Measurements from ENCODE around the gene TMEM62.
"Not testable (repeated sequence)": the region's sequence is repeated elsewhere in the genome, so short reads cannot be mapped to it uniquely, and the experiment has no call there.

The TMEM62 gene

GRCh38 chr15:43183270-43183669 lies 49.9 kb downstream of the TMEM62 start:
- no peak for DNase-seq (ENCODE audit: low spot score)

- no peak for DNase-seq (ENCODE audit: low spot score)
Measured at GRCh38 chr15:43184407-43185124, 51.2 kb downstream of the TMEM62 start.

DNA sequence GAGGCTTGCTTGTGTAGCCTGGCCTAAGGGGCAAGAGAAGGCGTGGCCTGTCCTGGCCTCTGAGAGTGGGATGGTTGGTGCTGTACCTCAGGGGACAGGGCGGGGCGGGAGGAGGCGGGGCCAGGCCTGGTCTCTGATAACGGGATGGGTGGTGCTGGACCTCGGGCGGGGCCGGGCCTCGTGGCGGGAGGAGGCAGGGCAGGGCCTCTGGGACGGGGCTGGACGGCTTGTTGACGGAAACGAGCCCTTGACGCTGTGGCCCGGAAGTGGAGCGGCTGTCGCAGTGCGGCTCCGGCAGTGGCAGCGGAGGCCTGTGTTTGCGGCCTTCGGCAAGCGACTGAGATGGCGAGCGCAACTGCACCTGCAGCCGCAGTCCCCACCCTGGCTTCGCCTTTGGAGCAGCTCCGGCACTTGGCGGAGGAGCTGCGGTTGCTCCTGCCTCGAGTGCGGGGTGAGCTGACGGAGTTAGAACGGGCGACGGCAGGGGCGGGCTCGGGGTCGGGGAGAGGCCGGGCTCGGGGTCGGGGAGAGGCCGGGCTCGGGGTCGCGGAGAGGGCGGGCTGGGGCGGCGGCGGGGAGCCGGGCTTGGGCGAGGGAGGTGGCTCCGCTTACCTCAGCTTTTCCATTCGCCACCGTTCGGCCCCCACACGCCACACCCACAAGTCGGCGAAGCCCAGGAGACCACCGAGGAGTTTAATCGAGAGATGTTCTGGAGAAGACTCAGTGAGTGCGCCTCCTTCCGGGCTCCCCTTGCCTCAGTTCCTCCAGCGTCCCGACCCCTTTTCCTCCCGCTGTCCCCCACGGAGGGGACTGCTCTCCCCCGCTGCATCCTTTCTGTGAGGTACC lies 52.0 kb downstream of the TMEM62 start, which contains the start of gene CCNDBP1:
CCNDBP1 (plus strand) TSS at position 247 of the 846 bp plus-strand sequence; CDS start at position 343, 96 bp downstream.
- DNase-seq (ENCODE audit: low spot score) = peak; percentile 97

GRCh38 chr15:43186003-43186353 lies 52.6 kb downstream of the TMEM62 start:
- DNase-seq (ENCODE audit: low spot score) = no peak

DNA sequence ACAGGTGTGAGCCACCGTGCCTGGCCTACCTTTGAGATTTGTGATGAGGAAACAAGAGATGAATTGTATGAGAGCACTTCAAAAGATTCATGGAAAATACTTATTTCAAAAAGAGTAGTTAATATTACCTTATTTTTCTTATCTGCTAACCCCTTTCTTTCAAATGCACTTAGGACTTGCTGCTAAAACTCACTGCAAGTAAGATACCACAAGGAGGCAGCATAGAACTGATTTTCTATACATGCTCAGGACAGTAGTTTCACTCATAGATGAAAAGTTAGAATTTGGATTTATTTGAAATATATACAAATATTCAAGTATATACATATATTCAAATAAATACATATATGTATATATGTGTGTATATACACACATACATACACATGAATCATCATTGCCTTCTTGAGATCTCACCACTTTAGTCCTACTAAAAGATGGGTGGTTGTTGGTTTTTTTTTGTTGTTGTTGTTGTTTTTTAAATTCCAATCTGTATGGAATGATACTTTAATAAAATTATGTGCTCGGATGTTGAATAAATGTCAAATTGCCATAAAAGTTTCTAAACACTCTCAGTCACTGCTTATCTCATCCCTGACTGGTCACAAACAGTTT lies 54.3 kb downstream of the TMEM62 start:
- DNase-seq (ENCODE audit: low spot score) = peak; percentile 67

DNA sequence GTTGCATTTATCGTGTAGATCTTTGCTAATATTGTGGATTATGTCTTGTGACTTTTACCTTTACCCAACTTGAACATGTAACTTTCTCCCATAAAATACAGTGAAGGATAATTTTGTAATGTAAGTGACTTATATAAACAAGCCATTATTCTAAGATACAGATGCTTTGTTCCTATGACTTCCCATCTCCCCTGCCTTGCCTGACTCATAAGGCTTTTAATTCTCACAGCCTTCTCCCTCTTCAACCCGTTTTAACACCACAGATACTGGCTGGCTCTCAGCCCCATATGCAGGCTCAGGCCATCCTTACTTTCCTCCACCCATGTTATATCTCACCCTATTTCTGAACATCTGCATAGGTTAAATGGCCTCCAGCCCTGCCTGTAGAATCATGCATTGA lies 55.9 kb downstream of the TMEM62 start:
- DNase-seq (ENCODE audit: low spot score) = no peak

DNA sequence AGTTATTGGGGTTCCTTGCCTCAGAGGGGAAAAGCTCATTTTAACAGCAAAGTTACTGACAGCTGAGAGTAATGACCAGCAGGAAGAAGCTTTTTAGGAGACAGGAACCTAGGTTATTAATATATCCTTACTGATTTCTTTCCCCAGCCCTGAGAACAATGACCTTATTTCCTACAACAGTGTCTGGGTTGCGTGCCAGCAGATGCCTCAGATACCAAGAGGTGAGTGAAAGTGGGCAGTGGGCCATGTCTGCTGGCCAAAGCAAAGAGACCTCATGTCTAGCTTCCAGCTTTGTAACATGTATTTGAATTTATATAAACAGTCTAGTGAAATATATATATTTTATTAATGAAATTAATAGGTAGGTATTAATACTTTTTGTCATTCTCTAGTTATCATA lies 56.8 kb downstream of the TMEM62 start:
- DNase-seq (ENCODE audit: low spot score) = no peak

DNA sequence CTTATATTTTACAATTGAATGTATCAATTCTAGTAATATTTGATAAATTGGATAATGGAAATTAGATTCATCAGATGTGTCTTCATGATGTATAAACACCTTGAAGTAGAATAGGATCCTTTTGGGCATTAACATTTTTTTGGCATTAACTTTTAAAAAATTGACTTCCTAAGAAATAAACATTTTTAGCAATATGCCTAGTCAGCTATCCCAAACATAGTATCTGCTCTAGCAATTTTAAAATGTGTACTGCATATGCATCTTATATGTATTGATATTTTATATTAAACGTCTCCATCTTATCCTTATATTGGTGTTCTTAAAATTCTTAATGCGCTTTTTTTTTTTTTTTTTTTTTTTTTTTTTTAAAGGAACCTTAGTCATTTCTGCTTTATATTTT lies 60.3 kb downstream of the TMEM62 start:
- no peak for DNase-seq (ENCODE audit: low spot score)

DNA sequence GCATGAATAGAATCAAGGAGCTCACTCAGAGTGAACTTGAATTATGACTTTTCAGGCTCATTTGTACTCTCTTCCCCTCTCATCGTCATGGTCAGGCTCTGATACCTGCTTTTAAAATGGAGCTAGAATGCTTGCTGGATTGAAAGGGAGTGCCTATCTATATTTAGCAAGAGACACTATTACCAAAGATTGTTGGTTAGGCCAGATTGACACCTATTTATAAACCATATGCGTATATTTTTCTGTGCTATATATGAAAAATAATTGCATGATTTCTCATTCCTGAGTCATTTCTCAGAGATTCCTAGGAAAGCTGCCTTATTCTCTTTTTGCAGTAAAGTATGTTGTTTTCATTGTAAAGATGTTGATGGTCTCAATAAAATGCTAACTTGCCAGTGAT lies 61.4 kb downstream of the TMEM62 start:
- DNase-seq (ENCODE audit: low spot score) = no peak

DNA sequence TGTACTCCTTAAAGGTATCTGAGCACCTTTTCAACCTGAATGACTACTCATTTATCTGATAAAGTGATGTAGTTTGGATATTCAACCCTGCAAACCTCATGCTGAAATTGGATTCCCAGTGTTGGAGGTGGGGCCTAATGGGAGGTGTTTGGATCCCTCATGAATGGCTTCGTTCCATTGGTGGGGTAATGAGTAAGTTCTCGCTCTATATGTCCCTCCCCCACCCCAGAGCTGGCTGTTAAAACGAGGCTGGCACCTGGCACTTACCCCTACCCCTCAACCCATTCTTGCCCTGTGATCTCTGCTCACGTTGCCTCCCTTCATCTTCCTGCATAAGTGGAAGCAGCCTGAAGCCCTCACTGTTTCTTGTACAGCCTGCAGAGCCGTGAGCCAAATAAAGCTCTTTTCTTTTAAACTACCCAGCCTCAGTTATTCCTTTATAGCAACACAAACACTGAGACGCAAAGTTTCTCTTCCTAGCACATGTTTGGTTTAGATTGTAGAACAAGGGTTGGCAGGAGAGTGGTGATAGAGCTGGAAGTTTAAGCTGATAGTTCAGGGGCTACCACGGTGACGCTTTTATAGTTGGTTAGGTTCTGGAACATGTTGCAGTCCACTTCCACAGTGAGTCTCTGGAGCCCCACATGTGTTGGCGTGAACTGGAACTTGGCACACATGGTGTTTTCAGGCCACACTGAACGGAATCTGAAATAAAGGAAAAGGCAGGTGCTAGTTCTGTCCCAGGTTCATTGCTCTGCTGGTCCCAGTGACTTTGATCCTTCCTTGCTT lies 63.6 kb downstream of the TMEM62 start:
- DNase-seq (ENCODE audit: low spot score) = no peak

- DNase-seq (ENCODE audit: low spot score) = not testable (repeated sequence)
Measured at GRCh38 chr15:43197773-43198172, 64.4 kb downstream of the TMEM62 start.

DNA sequence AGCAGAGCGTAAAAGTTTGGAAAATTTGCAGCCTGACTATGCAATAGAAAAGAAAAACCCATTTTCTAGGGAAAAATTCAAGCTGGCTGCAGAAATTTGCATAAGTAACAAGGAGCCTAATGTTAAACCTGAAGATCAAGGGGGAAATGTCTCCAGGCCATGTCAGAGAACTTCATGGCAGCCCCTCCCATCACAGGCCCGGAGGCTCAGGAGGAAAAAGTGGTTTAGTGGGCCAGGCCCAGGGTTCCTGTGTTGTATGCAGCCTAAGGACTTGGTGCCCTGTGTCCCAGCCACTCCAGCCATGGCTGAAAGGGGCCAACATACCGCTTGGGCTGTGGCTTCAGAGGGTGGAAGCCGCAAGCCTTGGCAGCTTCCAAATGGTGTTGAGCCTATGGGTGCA lies 65.2 kb downstream of the TMEM62 start:
- DNase-seq (ENCODE audit: low spot score) = not testable (repeated sequence)

DNA sequence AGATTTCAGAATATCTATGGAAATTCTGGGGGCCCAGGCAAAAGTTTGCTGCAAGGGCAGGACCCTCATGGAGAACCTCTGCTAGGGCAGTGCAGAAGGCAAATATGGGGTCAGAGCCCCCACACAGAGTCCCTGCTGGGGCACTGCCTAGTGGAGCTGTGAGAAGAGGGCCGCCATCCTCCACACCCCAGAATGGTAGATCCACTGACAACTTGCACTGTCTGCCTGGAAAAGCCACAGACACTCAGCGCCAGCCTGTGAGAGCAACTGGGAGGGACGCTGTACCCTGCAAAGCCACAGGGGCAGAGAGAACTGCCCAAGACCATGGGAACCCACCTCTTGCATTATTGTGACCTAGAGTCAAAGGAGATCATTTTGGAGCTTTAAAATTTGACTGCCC lies 65.6 kb downstream of the TMEM62 start:
- no peak for DNase-seq (ENCODE audit: low spot score)

DNA sequence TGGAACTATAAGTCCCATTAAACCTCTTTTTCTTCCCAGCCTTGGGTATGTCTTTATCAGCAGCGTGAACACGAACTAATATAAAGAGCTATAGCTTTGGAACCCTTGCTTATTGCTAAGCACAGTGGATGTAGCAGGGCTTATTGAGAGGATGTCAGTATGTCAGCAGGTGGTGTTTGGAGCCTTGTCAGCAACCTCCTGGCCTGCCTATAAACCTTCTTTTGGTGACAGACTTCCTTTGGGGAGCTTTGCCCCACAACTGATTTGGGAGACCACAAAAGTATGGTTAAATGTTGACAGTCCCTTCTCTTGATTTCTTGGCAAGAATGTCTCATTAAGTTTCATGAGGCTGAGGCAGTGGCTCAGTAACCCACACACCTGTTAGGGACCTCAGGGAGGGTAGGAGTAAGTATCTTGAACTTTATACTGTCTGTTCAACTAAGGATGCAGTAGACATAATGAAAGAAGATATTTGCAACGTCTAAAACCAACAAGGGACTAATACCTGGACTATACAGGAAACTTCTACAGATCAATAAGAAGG lies 66.6 kb downstream of the TMEM62 start:
- DNase-seq (ENCODE audit: low spot score) = no peak

GRCh38 chr15:43204016-43204901 lies 70.9 kb downstream of the TMEM62 start:
- DNase-seq (ENCODE audit: low spot score) = peak; percentile 74

DNA sequence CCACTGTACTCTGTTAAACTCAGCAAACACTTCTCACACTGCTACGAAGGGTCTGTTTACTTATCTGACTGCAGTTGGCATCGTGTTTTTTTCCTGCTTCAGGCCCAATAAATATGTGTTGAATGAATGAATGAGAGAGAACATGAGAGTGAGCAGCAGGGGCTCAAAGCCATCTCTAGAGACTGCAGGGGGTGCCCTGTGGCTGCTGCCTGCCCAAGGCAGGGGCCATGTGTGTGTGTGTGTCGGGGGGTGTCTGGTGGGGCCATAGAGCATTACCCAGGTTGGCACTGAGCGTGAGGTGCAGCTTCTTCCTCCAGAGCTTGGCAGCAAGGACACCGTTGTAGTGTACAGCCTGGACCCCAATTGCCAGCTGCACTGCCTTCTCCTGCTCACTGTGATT lies 72.7 kb downstream of the TMEM62 start:
- DNase-seq (ENCODE audit: low spot score) = no peak

GRCh38 chr15:43207024-43207423 lies 73.6 kb downstream of the TMEM62 start:
- DNase-seq (ENCODE audit: low spot score) = no peak

- no peak for DNase-seq (ENCODE audit: low spot score)
Measured at GRCh38 chr15:43208052-43209002, 74.9 kb downstream of the TMEM62 start.

DNA sequence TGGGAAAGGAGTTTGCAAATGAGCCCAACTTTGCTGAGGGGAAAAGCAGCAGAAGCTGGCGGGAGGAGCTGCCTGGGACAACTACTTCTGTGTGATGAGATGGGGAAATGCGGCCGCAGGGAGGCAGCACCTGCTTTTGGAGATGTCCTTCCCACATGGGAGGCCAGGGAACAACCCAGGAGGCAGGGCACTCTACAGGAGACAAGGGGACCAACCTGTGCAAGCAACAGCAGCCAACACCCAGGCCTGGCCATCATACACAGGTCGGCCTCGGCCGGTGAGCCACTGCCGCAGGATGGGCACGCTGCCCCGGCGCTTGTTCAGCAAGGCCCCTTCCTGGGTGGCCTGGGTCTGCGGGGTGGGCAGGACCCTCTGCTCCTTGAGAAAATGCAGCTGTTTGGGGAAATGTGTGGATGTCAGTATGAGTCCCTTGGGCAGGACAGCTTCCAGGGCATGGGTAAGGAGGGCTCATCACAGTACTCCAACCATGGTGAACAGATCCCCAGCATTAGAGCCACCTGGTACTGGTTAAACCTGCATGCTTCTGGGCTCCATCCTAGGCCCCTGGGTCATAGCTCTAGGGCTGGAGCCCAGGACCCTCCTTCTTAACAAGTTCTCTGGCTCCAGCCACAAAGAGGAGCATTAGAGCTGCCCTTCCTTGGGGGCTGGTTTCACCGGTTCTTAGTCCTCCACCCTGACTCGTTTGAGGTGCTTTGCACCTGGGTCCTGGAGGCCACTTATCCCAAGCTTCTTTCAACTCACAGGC lies 75.9 kb downstream of the TMEM62 start:
- peak; percentile 35 for DNase-seq (ENCODE audit: low spot score)
